ENCODE data around the gene NCKAP5.

Gene NCKAP5

DNA sequence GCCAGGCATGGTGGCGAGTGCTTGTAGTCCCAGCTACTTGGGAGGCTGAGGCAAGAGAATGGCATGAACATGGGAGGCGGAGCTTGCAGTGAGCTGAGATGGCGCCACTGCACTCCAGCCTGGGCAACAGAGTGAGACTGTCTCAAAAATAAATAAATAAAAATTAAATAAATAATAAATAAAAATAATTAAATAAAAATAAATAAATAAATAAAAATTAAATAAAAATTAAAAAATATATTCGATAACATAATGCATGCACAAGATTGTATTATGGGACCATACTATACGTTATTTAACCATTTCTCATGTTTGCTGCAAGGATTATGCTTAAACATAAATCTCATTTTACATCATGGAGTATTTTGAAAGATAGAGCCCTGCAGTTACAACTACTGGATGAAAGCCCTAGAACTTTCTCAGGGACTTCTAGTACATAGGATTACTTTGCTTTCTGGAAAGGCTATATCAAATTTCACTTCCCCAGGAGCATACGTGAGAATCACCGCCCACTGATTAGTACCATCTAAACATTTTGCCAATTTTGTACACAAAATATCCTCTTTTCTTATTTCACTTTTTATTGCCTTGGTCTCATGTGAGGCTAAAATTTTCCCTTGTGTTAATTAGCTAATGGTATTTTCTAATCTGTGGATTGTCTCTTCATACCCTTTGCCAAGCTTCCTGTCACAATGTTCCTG, 664.0 kb downstream of the NCKAP5 start:
- no peak for DNase-seq

DNA sequence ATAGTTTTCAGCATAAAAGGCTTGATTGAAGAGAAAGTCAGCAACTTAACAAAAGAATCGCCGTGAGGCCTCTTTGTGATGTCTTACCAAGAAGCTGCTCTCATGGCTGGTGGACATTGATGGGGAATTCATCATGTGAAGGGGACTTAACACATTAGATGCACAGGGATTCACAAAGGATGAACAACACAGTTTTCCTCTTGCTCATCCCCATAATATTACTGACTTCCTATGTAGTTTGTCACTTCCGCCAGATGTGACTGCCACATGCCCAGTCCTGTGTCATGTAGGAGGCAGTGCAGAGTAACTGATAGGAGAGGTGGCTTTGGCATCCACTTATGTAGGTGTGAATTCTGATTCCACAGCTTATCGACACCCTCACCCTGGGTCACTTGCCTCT, 665.6 kb downstream of the NCKAP5 start:
- no peak for DNase-seq

DNA sequence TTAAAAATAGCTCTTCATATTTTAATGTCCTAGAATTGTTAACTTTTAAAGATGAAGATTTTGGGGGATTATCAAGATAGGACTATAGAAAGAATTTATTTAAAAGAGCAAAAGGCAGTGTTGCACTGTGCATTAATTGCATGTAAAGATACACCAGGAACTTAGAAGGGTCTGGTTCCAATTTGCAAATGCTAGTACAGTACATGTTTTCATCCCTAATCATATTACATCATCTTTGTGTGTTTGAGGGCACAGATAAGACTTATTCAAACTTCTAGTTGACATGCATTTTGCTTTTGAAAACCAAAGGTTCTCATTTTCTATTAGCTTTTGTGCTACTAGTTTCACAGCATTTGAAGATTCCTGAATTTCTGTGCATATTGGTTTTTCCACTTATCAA, 666.6 kb downstream of the NCKAP5 start:
- DNase-seq, result no peak

DNA sequence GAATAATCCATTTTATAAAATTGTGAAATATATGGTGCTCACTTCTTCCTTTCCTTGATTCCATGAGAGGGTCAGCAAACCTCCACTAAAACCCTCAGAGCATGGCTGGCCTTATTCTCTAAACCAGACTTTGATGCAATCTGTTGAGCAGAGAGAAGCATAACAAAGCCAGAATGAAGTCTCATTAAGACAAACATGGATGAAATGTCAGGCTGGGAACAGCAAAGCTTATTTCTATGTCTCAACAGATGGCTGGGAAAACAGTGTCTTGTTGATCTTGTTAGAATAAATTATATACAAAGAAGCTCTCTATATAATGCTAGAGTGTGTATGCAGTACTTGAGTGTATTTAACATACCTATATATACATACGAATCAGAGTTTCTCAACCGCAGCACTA, 671.2 kb downstream of the NCKAP5 start:
- DNase-seq, result peak in 1 of 2 experiments; percentile 60

DNA sequence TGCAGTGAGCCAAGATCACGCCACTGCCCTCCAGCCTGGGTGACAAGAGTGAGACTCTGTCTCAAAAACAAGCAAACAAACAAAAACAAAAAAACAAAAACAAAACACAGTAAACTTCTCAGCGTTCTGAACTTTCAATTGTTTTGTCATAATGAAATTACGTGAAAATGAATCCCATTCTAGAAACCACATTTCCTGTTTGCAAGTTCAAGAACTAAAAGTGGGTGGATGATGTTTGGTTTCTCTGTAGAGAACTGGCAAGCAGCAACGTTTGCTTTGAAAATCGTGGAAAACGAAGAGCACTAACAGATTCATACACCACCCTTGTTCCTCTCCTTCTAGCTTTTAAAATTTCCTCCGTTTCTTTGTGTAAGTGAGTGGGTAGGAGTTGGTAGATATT, 672.2 kb downstream of the NCKAP5 start:
- DNase-seq, result no peak

DNA sequence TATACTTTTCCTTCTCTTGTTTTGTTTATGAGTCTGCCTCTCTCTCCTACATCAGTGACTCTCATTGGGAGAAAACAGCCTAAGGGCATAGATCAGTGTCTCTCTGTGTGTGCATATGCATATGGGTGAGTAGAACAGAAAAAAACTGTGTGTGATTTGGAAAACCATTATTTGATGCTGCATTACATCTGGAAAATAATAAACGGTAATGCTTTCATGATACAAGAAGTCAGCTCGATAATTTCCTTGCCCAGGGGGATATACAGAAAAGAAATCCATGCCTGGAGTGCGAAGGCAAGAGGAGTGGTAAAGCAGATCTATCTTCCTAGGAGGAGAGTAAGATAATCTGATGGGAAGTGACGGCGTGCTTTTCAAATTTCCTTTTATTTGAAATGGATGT, 676.8 kb downstream of the NCKAP5 start:
- DNase-seq, result no peak

DNA sequence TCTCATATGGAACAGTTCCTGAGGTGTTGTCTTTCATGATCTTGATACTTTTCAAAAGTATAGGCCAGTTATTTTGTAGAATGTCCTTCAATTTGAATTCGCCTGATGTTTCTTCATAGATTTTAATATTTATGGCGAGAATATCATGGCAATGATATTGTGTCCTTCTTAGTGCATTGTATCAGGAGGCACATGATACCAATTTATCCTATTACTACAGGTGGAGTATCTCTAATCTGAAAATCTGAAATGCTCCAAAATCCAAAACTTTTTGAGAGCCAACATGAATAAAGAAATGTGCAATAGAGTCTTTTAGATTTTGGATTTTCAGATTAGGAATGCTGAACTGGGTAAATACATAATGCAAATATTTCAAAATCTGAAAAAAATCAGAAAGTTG, 681.7 kb downstream of the NCKAP5 start:
- DNase-seq, result no peak

DNA sequence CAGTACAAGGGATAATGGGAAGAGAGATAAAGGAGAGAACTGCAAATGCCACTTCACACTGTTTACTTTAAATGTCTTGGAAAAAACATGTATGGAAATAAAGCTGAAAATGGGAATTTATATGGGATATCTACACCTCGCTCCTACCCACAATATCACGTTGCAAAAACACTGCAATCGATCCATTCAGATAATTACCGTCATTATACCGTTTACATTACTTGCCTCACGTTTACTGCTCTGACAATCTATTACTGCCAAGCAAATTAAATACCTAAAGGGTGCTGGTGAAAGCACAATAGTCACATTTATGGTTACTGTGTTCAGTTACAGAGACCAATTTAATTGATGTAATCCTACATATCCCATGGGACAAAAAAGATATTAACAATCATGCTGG, 683.6 kb downstream of the NCKAP5 start:
- DNase-seq, result no peak

DNA sequence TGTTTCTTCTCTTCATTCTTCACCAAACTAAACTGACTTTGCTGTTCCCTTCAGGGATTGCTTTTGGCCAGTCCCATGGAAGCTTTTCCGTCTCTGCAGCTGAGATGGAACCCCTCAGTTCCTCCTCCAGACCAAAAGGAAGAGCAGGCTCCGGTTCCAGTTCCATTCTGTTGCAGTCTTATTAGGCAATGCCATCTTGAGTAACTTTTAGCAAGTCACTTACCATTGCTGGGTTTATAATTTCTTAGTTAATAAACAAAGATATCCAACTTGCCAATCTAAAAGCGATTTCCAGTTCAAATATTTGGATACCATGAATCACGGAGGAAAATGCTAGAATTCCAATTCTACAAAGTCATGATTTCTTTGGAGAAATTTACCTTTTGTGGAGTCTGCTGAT, 684.0 kb downstream of the NCKAP5 start:
- DNase-seq, result no peak

DNA sequence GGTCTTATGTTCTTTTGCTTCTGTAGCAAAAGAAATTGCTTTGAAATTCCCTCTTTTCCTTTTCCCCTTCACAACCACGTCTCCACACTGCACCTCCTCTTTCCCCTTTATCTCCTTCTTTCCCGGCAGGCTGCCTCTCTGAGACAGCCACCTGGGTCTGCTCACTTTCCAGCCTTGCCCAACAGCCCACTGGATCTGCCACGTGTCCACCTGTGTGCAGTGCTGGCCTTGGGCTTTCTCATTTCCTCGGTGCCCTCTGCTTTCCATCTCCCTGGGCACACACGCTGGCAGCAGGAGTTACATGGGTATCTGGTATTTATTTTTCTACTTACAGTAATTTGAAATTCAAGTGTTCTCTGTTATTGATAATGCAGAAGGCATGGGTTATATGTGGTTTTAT, 684.8 kb downstream of the NCKAP5 start:
- no peak for DNase-seq

DNA sequence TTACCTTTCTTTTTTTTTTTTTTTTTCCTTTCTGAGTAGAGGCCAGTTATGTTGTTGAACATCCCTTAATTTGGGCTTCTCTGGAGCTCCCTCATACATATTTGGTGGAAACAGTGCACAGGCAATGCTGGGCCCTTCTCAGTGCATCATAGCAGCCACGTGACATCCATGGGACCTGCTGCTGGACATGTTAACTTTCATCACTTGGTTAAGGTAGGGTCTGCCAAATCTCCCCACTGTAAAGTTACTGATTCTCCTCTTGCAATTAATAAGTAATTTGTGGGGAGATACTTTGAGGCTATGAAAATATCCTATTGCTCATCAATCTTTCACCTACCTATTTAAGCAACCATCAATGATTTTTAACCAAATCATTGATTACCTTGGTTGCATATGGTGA, 686.7 kb downstream of the NCKAP5 start:
- no peak for DNase-seq

DNA sequence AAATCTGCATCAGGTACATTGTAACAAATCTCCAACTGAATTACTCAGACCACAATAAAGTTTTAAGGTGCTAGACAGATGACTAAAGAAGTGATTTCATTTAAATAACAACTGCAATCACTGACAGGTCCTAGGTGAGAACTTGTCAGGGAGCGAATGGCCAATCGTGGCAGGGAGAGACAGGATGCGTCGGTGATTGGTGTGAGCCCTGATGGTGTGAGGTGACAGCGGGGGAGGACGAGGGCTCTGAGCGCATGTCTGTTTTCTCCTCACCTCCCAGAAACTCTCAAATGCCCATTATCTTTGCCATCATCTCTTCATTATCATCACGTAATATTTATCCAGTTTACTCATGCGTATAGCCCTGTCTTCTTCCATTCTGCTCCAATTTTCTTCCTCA, 690.3 kb downstream of the NCKAP5 start:
- no peak for DNase-seq

DNA sequence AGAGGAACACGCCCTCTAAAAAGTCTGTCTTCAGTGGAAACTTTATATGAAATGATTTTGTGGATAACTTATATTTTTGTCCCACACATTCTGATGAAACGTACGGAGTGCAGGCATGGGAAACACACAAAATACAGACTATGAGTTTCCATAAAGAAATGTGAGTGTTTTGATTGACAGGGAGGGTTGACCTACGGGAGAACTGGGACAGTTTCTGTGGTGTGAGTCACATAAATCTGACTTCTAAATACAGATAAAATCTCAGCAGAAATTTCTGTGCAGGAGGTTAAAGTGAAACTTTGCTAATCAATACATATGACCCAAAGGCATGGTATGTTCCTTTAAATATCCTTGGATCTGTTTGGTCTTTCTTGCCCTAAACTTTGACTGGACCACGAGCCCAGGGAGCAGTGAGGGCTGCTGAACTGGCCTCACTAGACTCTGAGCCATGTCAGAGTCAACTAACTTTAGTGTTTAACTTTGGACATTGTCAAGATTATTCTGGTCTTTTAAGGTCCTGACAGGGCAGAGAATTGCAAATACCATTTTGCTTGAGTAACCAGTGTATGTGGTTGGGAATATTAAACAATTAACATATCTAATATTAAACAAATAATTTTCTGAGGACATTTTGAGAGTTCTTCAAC, 691.4 kb downstream of the NCKAP5 start:
- no peak for DNase-seq

DNA sequence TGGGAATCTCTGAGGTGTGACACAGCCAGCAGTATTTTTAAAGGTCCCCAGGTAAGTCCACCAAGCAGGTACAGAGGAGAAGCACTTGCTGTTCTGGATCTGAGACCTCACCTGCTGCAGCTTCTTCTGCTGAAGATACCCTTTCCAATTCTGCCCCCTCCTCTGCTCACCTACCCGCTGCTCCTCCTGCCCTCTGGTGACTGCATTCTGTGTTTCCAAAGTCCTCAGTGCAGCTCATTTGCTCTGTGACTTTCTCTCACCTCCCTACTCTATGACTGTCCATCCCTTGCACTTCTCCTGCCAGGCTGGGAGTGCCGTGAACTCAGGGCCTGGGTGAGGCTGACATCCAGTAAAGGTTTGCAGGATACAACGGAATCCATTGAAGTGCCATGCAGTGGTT, 693.1 kb downstream of the NCKAP5 start:
- DNase-seq, result no peak

DNA sequence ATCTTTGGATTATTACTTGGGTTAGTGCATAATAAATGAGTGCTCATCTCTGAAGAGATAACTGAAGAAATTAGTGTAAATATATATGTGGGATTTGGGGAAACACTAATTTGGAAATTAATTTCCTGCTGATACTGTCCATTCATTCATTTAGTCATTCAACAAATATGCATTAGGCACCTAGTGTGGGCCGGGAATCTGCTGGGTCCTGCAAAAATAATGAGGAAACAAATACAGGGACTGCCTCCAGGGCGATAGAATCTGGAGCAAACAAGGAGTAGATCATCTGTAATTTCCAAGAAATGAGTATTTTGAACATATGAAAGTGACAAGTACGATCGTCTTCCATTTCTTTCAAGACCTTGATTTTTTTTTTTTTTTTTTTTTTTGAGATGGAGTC, 694.5 kb downstream of the NCKAP5 start:
- DNase-seq, result no peak

DNA sequence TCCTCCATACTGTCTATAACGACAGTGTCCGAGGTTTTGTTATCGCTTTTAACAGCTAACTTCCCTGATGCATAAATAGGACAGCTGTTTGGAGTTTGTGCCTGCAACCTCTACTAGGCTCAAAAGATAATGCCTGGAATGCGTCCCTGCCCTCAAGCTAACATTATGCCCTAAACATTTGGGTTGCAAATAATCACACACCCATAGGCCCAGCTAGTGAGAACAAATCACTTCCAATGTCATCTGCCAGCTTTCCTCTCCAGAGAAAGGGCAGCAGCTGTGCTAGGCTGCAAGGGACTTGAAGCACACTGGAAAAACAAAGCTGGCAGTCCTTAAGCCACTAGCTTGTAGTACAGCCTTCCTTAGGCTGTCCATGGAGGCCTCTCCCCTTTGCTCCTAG, 696.4 kb downstream of the NCKAP5 start:
- peak in 1 of 2 experiments; percentile 9 for DNase-seq

DNA sequence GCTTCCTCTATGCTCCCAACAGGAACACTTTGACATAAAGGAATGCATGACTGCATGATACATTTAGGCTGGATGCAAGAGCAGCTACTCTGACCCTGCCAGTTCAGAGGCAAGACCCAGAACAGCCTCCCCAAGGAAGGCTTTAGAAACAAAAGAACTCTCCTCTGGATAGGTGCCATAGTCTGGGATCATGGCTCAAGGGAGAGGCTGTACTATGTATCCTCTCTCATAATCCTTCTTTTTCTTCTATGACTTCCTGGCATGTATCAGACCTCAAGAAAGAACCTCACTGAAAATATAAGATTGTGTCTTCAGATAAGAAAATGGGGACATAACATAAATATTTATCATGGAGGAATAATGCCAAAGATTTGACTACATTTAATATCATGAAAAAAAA, 704.3 kb downstream of the NCKAP5 start:
- no peak for DNase-seq

DNA sequence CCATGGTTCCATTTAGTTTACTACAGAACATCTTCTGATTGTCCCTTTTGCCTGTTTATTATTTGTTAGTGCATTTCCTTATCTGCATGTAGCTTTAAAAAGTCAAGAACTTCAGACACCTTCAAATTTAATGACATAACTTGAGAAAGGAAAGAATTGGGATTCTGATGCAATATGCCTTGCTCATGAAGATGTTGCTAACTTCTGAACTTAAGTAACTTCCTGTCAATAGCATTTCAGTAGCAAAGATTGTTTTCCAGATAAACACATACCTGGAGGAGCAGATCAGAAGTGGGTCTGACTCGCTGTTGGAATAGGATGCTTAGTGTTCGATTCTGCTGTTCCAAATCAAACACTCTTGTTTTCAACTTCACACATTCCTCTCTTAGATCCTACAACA, 708.0 kb downstream of the NCKAP5 start:
- DNase-seq, result no peak

DNA sequence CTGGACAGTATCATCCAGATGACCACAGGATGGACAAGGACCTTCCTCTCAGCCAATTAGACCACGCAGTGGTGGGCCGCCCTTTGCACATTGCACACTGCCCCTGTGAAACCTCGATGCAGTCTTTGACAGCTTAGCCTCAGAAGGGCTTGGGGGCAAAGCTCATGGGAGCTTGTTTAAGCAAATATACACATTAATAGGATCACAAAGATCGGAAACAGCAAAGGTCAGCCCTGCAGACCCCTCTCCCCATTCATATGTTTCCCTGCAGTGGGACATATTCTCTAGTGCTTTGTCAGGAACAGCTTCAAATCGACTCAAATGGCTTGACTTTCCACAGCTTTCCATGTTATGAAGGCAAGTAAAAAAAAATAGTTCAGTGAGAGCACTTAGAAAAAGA, 708.7 kb downstream of the NCKAP5 start:
- DNase-seq, result no peak

DNA sequence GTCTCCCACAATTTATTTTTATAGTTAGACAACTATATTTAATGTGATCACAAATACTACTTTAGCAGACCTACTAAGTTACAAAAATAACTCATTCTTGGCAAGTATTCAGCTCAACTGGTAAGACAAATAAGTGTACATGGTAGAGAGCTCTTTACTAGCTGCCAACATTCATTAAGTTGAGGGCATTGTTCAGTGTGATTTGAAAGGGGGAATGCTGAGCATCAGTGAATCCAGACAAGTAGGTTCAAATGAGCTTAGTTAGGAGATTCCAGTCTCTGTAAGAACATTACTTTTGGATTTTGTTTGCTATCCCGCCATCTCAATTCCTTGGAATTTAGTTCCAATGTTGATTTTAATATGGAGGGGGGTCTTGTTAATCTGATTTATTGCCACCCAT, 710.9 kb downstream of the NCKAP5 start:
- no peak for DNase-seq

DNA sequence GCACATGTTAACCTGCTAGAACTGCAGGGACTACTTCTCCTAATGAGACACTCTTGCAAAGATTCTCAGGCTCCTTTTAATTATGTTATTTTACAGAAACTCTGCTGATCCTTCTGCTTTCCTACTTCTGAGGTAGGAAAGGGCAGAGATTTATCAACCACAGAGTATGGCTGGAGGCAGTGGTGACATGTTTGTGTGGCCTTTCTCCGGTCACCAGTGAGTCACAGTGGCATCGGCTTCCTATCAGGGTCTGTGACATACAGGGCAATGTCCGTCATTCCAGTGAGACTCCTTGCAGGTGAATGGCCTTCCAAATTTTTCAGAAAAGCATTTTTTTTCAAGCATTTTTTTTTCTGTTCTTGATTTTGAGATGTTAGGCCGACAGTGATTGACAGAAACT, 717.6 kb downstream of the NCKAP5 start:
- no peak for DNase-seq

DNA sequence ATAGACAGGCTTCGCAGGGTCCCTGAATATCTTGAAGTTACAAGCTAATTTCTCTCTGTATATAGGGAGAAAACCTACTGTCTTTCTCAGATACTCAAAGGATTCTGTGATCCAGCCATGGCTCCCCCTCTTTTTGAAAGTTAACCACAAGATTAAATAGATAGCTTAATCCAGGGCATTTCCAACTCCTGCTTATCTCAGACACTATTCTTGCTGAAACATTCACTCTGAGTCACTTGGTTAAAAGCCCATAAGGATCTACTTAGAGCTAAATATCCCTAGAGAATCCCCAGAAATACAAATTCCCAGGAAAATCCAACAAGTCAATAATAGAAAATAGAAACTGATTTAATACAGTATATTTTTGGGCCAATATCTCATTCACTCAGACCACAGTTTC, 719.1 kb downstream of the NCKAP5 start:
- DNase-seq, result no peak

DNA sequence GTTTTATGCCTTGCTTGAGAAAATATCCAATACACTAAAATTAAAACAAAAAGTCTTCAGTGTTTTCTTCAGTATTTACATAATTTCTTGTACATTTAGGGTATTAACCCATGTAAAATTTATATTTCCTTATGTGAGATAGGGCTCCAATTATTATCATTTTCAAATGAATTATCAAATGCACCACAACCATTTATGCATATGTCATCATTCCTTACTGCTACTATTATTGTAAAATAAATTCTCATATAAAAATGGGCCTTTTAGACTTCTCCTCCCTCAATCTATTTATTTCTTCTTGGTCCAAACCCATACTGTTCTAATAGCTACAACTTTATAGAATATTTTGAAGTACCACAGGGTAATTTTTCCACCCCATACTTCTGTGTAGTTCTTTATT, 722.9 kb downstream of the NCKAP5 start:
- DNase-seq, result no peak

DNA sequence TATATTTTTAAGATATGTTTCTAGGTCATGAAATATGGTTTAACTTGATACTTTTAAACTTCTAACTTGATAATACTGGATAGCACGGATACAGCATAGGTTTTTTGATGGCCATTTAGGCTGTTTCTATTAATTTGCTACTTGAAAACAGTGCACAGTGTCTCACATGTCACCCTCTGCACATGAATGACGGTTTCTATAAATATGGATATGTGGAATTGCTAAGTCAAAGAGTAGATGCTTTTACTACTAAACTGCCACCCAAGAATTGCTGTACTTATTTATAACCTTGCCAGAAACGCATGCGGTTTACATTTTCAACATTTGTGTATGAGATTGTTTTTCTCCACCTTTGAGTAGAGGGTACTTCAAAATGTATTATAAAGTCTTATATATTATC, 723.7 kb downstream of the NCKAP5 start:
- no peak for DNase-seq

DNA sequence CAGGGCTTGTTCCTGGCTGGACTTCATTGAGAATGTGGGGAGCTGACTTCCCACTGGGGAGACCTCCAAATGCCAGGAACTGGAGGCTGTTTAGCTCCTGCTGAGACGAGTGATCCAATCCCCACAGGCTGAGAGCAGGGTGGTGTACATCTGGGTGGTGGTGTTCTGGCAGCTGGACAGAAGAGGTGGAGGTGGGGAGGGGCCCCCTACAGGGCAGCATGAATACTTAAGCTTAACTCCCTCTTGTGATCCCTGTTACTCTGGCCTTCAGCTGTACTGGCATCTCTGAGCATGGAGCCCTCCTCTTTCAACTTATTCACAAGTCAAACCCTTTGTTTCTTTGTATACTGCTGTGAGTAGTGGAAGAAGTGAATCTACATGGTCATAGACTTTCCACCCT, 730.5 kb downstream of the NCKAP5 start:
- peak in 1 of 2 experiments; percentile 19 for DNase-seq
